HepG2 (cell line): ENCODE data around the gene ZNF284. TPM values are rescaled to one million over a fixed set of nuclear protein-coding genes. Genes with fewer than 3 reads are reported as not detected.

ENCODE experiments used
- ATAC-seq: fragments of 200-7000 bp; cut with Tn5 transposase; 3 replicates; pipeline ENCODE4 v1.9.1; 2020; ENCODE audit warnings: mild to moderate bottlenecking, moderate library complexity
- BruUV-seq: library from RNA; stranded (reverse); fragments of 400-500 nt; replicated peaks from 2 replicates; lab custom pipeline; 2021; lab: Mats Ljungman, UMichigan
- CTCF ChIA-PET: fragments of 300-600 bp; formaldehyde crosslinking; extraction: SDS; loops from one replicate; lab custom pipeline; 2021; ENCODE audit warnings: low total read pairs, inconsistent platforms, low intra/inter-chr PET ratio; lab: Yijun Ruan, JAX
- POLR2A ChIA-PET: fragments of 350-600 bp; sonication (Branson Sonifier 250); formaldehyde crosslinking; loops from one replicate; lab custom pipeline; 2020; ENCODE audit warnings: antibody characterized with exemption, inconsistent platforms; lab: Yijun Ruan, JAX
- DNase-seq: peaks from one replicate; pipeline ENCODE4 v3.0.0-alpha.2; 2015; ENCODE audit warnings: low spot score
- FAIRE-seq: peaks from 3 replicates; lab custom pipeline; 2011; peaks lifted over from hg19 to GRCh38; lab: Jason Lieb, UNC
- H2AFZ ChIP-seq: one replicate; pipeline ENCODE4 v1.6.1; 2011; ENCODE audit warnings: low read length, inconsistent platforms
- H3K27ac ChIP-seq: fragments of 300-600 bp; 3 replicates; pipeline ENCODE4 v1.8.0; 2011; ENCODE audit warnings: mixed run types, mild to moderate bottlenecking, mixed read lengths, low read length, inconsistent platforms; ENCODE audit not compliant: insufficient read depth; ENCODE audit errors: extremely low read length
- H3K27me3 ChIP-seq, 2 experiments: fragments of 200-600 bp in 1 of 2; 2 replicates in 1 of 2; 3 replicates in 1 of 2; pipeline versions ENCODE4 v1.6.0 to v1.8.0; 2011; ENCODE audit warnings: low read length in 2 of 2, mild to moderate bottlenecking in 2 of 2, moderate library complexity in 2 of 2, inconsistent platforms in 1 of 2; ENCODE audit not compliant: insufficient read depth in 2 of 2, control insufficient read depth in 1 of 2
- H3K36me3 ChIP-seq, 2 experiments: fragments of 200-600 bp in 1 of 2; replicated peaks in 1 of 2; 2 replicates in 1 of 2; 3 replicates in 1 of 2; pipeline versions ENCODE4 v1.5.1 to v1.8.0; 2011; ENCODE audit warnings: low read length in 2 of 2, inconsistent platforms in 1 of 2; ENCODE audit not compliant: insufficient read depth in 2 of 2, control insufficient read depth in 1 of 2
- H3K4me1 ChIP-seq: 2 replicates; pipeline ENCODE4 v1.5.1; 2012; ENCODE audit warnings: low read length, inconsistent platforms; ENCODE audit not compliant: insufficient read depth
- H3K4me2 ChIP-seq: 2 replicates; pipeline ENCODE4 v1.6.0; 2011; ENCODE audit warnings: low read depth, low read length, inconsistent platforms
- H3K4me3 ChIP-seq, 3 experiments: fragments of 200-600 bp in 1 of 3; sonication (generic), shearing (Covaris generic) in 1 of 3; replicated peaks in 1 of 3; 2 replicates each; pipeline ENCODE4 v1.5.1; 2011 to 2016; ENCODE audit warnings: low read length in 3 of 3, inconsistent platforms in 2 of 3, low read depth in 2 of 3, mild to moderate bottlenecking in 2 of 3, control low read depth in 1 of 3, mixed read lengths in 1 of 3; ENCODE audit not compliant: insufficient read depth in 1 of 3
- H3K79me2 ChIP-seq: one replicate; pipeline ENCODE4 v1.6.1; 2011; ENCODE audit warnings: low read length, inconsistent platforms; ENCODE audit not compliant: insufficient read depth
- H3K9ac ChIP-seq: 2 replicates; pipeline ENCODE4 v1.6.0; 2011; ENCODE audit warnings: mild to moderate bottlenecking, low read depth, low read length, inconsistent platforms; ENCODE audit not compliant: insufficient read depth
- H3K9me3 ChIP-seq: 2 replicates; pipeline ENCODE4 v1.5.1; 2012; ENCODE audit warnings: mild to moderate bottlenecking, low read length
- H4K20me1 ChIP-seq: 2 replicates; pipeline ENCODE4 v1.6.0; 2011; ENCODE audit warnings: inconsistent platforms, mild to moderate bottlenecking, low read length, moderate library complexity; ENCODE audit not compliant: insufficient read depth
- NR1H2 ChIP-seq: sonication (generic); formaldehyde crosslinking; IDR thresholded peaks from 2 replicates; pipeline ENCODE4 v1.8.1; 2022; ENCODE audit warnings: low read depth, missing genetic modification reagents, borderline replicate concordance
- SKI ChIP-seq: fragments of 450-650 bp; IDR thresholded peaks from one replicate; pipeline ENCODE4 v1.6.1; 2018; ENCODE audit warnings: mild to moderate bottlenecking; ENCODE audit not compliant: partially characterized antibody
- ZNF709 ChIP-seq: sonication (generic); formaldehyde crosslinking; IDR thresholded peaks from 2 replicates; pipeline ENCODE4 v1.5.0; 2020; ENCODE audit warnings: mild to moderate bottlenecking, missing genetic modification reagents
- ZNF780A ChIP-seq: sonication (generic); formaldehyde crosslinking; IDR thresholded peaks from 2 replicates; pipeline ENCODE4 v1.8.0; 2022; ENCODE audit warnings: mild to moderate bottlenecking, missing genetic modification reagents, moderate library complexity
- WGBS: methylation state at CpG from one replicate; pipeline ENCODE4 v1.1.6; 2017; ENCODE audit warnings: low lambda C conversion rate; 5-methylcytosine and 5-hydroxymethylcytosine counted together
- in situ Hi-C: cut with HindIII; loops from 2 replicates; pipeline ENCODE4 v1.10.0; 2017; ENCODE audit warnings: low pct_unique_long_range_greater_than_20kb; ENCODE audit not compliant: extremely low pct_ligation_motif_present
- intact Hi-C: fragments of 100-400 bp; cut with micrococcal nuclease; formaldehyde crosslinking; loops from one replicate; pipeline ENCODE4 v1.10.0; 2022; ENCODE audit not compliant: unreplicated experiment
- polyA plus RNA-seq, 8 experiments: library from polyadenylated mRNA; depleted of rRNA in 3 of 8; stranded (reverse) in 7 of 8; unstranded in 1 of 8; fragments of >200 nt; fragmentation: Illumina TruSeq in 4 of 8; extraction: Trizol in 4 of 8; gene quantifications; 2 replicates each; pipeline versions ENCODE4 v1.2.1 to v1.2.3, GENCODE V29; 2011 to 2016; ENCODE audit warnings: low read depth in 4 of 8, missing spikeins in 1 of 8, mixed read lengths in 1 of 8; ENCODE audit not compliant: insufficient read depth in 1 of 8
- total RNA-seq, 5 experiments: library from RNA; depleted of rRNA; stranded (reverse); fragments of >200 nt; fragmentation: Illumina TruSeq; extraction: Trizol; gene quantifications; 2 replicates each; pipeline ENCODE4 v1.2.3, GENCODE V29; 2016; ENCODE audit warnings: low read depth in 1 of 5
- TF ChIP-seq, protein P1 (sequence below): sonication (generic); formaldehyde crosslinking; IDR thresholded peaks from 2 replicates; pipeline ENCODE4 v1.5.0; 2020; ENCODE audit warnings: mild to moderate bottlenecking, missing genetic modification reagents
- TF ChIP-seq, protein P2 (sequence below): sonication (generic); formaldehyde crosslinking; IDR thresholded peaks from 2 replicates; pipeline ENCODE4 v1.8.0; 2022; ENCODE audit warnings: missing genetic modification reagents, mild to moderate bottlenecking, moderate library complexity, borderline replicate concordance

The ZNF284 gene
- total and polyA plus RNA-seq, 2 of the 13 experiments (the other 11 are each of a cell fraction or from before 2014, with no cell fraction given), result 1.2 to 2.3 TPM

DNA sequence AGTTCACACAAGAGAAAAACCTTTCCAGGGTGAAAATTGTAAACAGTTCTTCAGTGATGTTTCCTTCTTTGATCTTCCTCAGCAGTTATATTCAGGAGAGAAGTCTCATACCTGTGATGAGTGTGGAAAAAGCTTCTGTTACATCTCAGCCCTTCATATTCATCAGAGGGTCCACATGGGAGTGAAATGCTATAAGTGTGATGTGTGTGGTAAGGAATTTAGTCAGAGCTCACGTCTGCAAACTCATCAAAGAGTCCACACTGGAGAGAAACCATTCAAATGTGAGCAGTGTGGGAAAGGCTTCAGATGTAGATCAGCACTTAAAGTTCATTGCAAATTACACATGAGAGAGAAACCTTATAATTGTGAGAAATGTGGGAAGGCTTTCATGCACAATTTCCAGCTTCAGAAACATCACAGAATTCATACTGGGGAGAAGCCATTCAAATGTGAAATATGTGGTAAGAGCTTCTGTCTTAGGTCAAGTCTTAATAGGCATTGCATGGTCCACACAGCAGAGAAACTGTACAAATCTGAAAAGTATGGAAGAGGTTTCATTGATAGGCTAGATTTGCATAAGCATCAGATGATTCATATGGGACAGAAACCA, 39.9 kb upstream of the ZNF284 start (continued):
- TF ChIP-seq, protein P1, sequence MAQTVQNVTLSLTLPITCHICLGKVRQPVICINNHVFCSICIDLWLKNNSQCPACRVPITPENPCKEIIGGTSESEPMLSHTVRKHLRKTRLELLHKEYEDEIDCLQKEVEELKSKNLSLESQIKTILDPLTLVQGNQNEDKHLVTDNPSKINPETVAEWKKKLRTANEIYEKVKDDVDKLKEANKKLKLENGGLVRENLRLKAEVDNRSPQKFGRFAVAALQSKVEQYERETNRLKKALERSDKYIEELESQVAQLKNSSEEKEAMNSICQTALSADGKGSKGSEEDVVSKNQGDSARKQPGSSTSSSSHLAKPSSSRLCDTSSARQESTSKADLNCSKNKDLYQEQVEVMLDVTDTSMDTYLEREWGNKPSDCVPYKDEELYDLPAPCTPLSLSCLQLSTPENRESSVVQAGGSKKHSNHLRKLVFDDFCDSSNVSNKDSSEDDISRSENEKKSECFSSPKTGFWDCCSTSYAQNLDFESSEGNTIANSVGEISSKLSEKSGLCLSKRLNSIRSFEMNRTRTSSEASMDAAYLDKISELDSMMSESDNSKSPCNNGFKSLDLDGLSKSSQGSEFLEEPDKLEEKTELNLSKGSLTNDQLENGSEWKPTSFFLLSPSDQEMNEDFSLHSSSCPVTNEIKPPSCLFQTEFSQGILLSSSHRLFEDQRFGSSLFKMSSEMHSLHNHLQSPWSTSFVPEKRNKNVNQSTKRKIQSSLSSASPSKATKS, result no peak
- TF ChIP-seq SKI, result no peak
- no peak for TF ChIP-seq ZNF709 (CRISPR knock-in tag)

DNA sequence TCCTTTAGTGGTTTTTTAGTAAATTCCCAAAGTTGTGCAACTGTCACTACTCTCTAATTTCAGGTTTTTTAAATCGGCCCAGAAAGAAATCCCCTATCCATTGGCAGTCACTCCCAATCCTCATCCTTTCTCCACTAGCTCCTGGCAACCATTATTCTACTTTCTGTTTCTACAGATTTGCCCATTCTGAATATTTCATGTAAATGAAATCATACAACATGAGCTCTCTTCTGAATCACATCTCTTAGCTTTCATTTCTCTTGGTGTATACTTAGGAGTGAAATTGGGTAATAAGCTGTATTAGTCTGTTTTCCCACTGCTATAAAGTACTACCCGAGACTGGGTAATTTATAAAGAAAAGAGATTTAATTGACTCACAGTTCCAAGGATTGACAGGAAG, 29.8 kb upstream of the ZNF284 start:
- BruUV-seq, result no TSS peak
- Histone ChIP-seq H3K4me2 (no peak overlapping the region), H2AFZ (no peak overlapping the region), H3K9me3 (no peaks in the 10 kb centered on the region), H3K9ac (no peak overlapping the region), H3K27ac (no peak overlapping the region), H3K36me3 (no peaks in the 10 kb centered on the region), H3K27me3 (no peaks in the 10 kb centered on the region), H4K20me1 (no peaks in the 10 kb centered on the region), H3K4me3 (no peak overlapping the region), H3K79me2 (no peaks in the 10 kb centered on the region), H3K4me1 (no peaks in the 10 kb centered on the region)
- intact Hi-C loops (no loop called here), in situ Hi-C loops (no loop called here)
- no peak for FAIRE-seq
- CTCF ChIA-PET, result no interaction called here
- DNase-seq, result no peak
- ATAC-seq, result no peak
- WGBS, result 2% methylated on average over 2 of the region's 2 CpGs
- TF ChIP-seq NR1H2, result no peak
- no peak for TF ChIP-seq ZNF780A (CRISPR knock-in tag)
- TF ChIP-seq, protein P2, sequence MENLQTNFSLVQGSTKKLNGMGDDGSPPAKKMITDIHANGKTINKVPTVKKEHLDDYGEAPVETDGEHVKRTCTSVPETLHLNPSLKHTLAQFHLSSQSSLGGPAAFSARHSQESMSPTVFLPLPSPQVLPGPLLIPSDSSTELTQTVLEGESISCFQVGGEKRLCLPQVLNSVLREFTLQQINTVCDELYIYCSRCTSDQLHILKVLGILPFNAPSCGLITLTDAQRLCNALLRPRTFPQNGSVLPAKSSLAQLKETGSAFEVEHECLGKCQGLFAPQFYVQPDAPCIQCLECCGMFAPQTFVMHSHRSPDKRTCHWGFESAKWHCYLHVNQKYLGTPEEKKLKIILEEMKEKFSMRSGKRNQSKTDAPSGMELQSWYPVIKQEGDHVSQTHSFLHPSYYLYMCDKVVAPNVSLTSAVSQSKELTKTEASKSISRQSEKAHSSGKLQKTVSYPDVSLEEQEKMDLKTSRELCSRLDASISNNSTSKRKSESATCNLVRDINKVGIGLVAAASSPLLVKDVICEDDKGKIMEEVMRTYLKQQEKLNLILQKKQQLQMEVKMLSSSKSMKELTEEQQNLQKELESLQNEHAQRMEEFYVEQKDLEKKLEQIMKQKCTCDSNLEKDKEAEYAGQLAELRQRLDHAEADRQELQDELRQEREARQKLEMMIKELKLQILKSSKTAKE (CRISPR knock-in tag), result no peak
- POLR2A ChIA-PET, result interaction anchor here (1.1 to 1.2 kb wide), 2 partner anchors 9 kb away, joined by 3 to 4 read pairs; partner anchors contain the start of gene ZNF223
